ENCODE measurements around the gene HACE1. TPM values are rescaled to one million over a fixed set of nuclear protein-coding genes. Genes with fewer than 3 reads are reported as not detected.
"Not testable (repeated sequence)": the region's sequence is repeated elsewhere in the genome, so short reads cannot be mapped to it uniquely, and the experiment has no call there.

HACE1 gene
- total RNA-seq, 2 donors from 2014 or later = 13.5 to 16.6 TPM

GRCh38 chr6:104768906-104769305 is 90.8 kb downstream of the HACE1 start:
- intact Hi-C loops (cut with DNase I) = no loop called here
- no peaks in the 10 kb centered on the region for H3K27me3 ChIP-seq
- 90 to 100% methylated on average over 1 of the region's 1 CpG for WGBS, 2 donors
- no peak overlapping the region for H3K27ac ChIP-seq
- no peaks in the 10 kb centered on the region for H3K36me3 ChIP-seq (replicated peaks in 1 of 2; ENCODE audit: insufficient read depth in 1 of 2, low read depth in 2 of 2)
- no peaks in the 10 kb centered on the region for H3K9me3 ChIP-seq
- H3K4me1 ChIP-seq = no peaks in the 10 kb centered on the region
- H3K4me3 ChIP-seq = no peak overlapping the region
- ATAC-seq = no peak
- no peak for DNase-seq
- TF ChIP-seq POLR2A (IDR thresholded peaks at IDR 0.05) (no peak), CTCF (IDR thresholded peaks at IDR 0.05) (no peak)

GRCh38 chr6:104766595-104766994 is 93.1 kb downstream of the HACE1 start:
- Histone ChIP-seq H3K27ac (no peak overlapping the region), H3K9me3 (no peaks in the 10 kb centered on the region), H3K4me3 (no peak overlapping the region), H3K27me3 (no peaks in the 10 kb centered on the region), H3K4me1 (no peaks in the 10 kb centered on the region), H3K36me3 (replicated peaks in 1 of 2; ENCODE audit: insufficient read depth in 1 of 2, low read depth in 2 of 2) (no peaks in the 10 kb centered on the region)
- 94 to 97% methylated on average over 4 of the region's 4 CpGs for WGBS, 2 donors
- intact Hi-C loops (cut with DNase I) = no loop called here
- TF ChIP-seq POLR2A (IDR thresholded peaks at IDR 0.05) = no peak
- ATAC-seq (no peak), DNase-seq (no peak)

GRCh38 chr6:104754788-104755409 is 104.8 kb downstream of the HACE1 start:
- WGBS, 2 donors = 86 to 97% methylated on average over 1 of the region's 1 CpG
- TF ChIP-seq POLR2A (IDR thresholded peaks at IDR 0.05) = no peak
- no peak for TF ChIP-seq CTCF (IDR thresholded peaks at IDR 0.05)
- no peak overlapping the region for H3K4me3 ChIP-seq
- no peaks in the 10 kb centered on the region for H3K27me3 ChIP-seq
- no peak overlapping the region for H3K27ac ChIP-seq
- H3K4me1 ChIP-seq = no peaks in the 10 kb centered on the region
- DNase-seq (no peak), ATAC-seq (no peak)
- no peaks in the 10 kb centered on the region for H3K36me3 ChIP-seq (replicated peaks in 1 of 2; ENCODE audit: insufficient read depth in 1 of 2, low read depth in 2 of 2)
- peaks cover 0 to 13% (median 0%) of the 10 kb centered on the region in 3 donors for H3K9me3 ChIP-seq
- intact Hi-C loops (cut with DNase I) = no loop called here

GRCh38 chr6:104753251-104753650 is 106.5 kb downstream of the HACE1 start:
- WGBS, 2 donors = 89 to 100% methylated on average over 2 of the region's 2 CpGs
- Histone ChIP-seq H3K27me3 (no peaks in the 10 kb centered on the region), H3K4me1 (no peaks in the 10 kb centered on the region), H3K4me3 (no peak overlapping the region), H3K36me3 (replicated peaks in 1 of 2; ENCODE audit: insufficient read depth in 1 of 2, low read depth in 2 of 2) (no peaks in the 10 kb centered on the region), H3K9me3 (peaks cover 0 to 13% (median 0%) of the 10 kb centered on the region in 3 donors), H3K27ac (no peak overlapping the region)
- ATAC-seq (no peak), DNase-seq (no peak)
- TF ChIP-seq POLR2A (IDR thresholded peaks at IDR 0.05) (no peak), CTCF (IDR thresholded peaks at IDR 0.05) (no peak)
- intact Hi-C loops (cut with DNase I) = no loop called here

- Histone ChIP-seq H3K4me3 (no peak overlapping the region), H3K4me1 (no peaks in the 10 kb centered on the region), H3K9me3 (peaks cover 0 to 7% (median 0%) of the 10 kb centered on the region in 3 donors), H3K36me3 (replicated peaks in 1 of 2; ENCODE audit: insufficient read depth in 1 of 2, low read depth in 2 of 2) (no peaks in the 10 kb centered on the region), H3K27ac (no peak overlapping the region), H3K27me3 (no peaks in the 10 kb centered on the region)
- TF ChIP-seq POLR2A (IDR thresholded peaks at IDR 0.05) (no peak), CTCF (IDR thresholded peaks at IDR 0.05) (no peak)
- WGBS, 2 donors = 94 to 97% methylated on average over 2 of the region's 2 CpGs
- DNase-seq = no peak
- ATAC-seq = no peak
- intact Hi-C loops (cut with DNase I) = no loop called here
These were observed 109.3 kb downstream of the HACE1 start for GRCh38 chr6:104750449-104750848.

GRCh38 chr6:104739124-104739523 is 120.6 kb downstream of the HACE1 start:
- not testable (repeated sequence) for DNase-seq, H3K4me1 ChIP-seq

GRCh38 chr6:104737567-104737966 is 122.2 kb downstream of the HACE1 start:
- H3K27me3 ChIP-seq; intact Hi-C loops (cut with DNase I); DNase-seq; H3K9me3 ChIP-seq; H3K36me3 ChIP-seq (replicated peaks in 1 of 2; ENCODE audit: insufficient read depth in 1 of 2, low read depth in 2 of 2); ATAC-seq; H3K4me3 ChIP-seq; H3K27ac ChIP-seq; H3K4me1 ChIP-seq: not testable (repeated sequence)
- WGBS, 2 donors = 91 to 98% methylated on average over 7 to 11 of the region's 16 CpGs

More at GRCh38 chr6:104739124-104739523, 120.6 kb downstream of the HACE1 start:
- H3K36me3 ChIP-seq (replicated peaks in 1 of 2; ENCODE audit: insufficient read depth in 1 of 2, low read depth in 2 of 2); H3K27me3 ChIP-seq; H3K4me3 ChIP-seq; intact Hi-C loops (cut with DNase I); H3K9me3 ChIP-seq; ATAC-seq; H3K27ac ChIP-seq: not testable (repeated sequence)
- 88 to 94% methylated on average over 3 of the region's 3 CpGs for WGBS, 2 donors

All from body of pancreas (tissue), 4 donors.